Measurements from ENCODE around the gene C16orf92.

Gene C16orf92

GRCh38 chr16:30063893-30064728 lies 41.1 kb downstream of the C16orf92 start:
- peak overlapping the region; percentile 98 to 100 (median 99) for H3K27ac Mint-ChIP-seq
- no peaks in the 10 kb centered on the region for H3K9me3 Mint-ChIP-seq
- H3K36me3 Mint-ChIP-seq (ENCODE audit: low read depth) = peaks cover 21% of the 10 kb centered on the region
- peak overlapping the region; percentile 96 to 97 (median 97) for H3K4me3 Mint-ChIP-seq
- TF ChIP-seq CTCF (IDR thresholded peaks at IDR 0.05; ENCODE audit: unreplicated experiment in 3 of 3) = no peak
- no peaks in the 10 kb centered on the region for H3K27me3 Mint-ChIP-seq (ENCODE audit: low read depth)
- H3K4me1 Mint-ChIP-seq = peaks cover 41% of the 10 kb centered on the region

- Mint-ChIP-seq H3K4me3 (peak overlapping the region; percentile 96 to 97 (median 97)), H3K27ac (peak overlapping the region; percentile 98 to 100 (median 99)), H3K9me3 (no peaks in the 10 kb centered on the region), H3K4me1 (peaks cover 47% of the 10 kb centered on the region), H3K27me3 (ENCODE audit: low read depth) (no peaks in the 10 kb centered on the region), H3K36me3 (ENCODE audit: low read depth) (peaks cover 27% of the 10 kb centered on the region)
- TF ChIP-seq CTCF (IDR thresholded peaks at IDR 0.05; ENCODE audit: unreplicated experiment in 3 of 3) = no peak
These were observed 41.7 kb downstream of the C16orf92 start for GRCh38 chr16:30064729-30065101.

- H3K27ac Mint-ChIP-seq = peak within 1 kb of the TSS; percentile 98 to 100 (median 99)
These were observed 42.3 kb downstream of the C16orf92 start, which contains the start of gene ALDOA for GRCh38 chr16:30065102-30065942. ALDOA (plus strand) TSS chr16:30065760; CDS start chr16:30066898, 1,138 bp downstream.

GRCh38 chr16:30065943-30066760 lies 43.2 kb downstream of the C16orf92 start:
- peak overlapping the region; percentile 98 to 100 (median 99) for H3K27ac Mint-ChIP-seq
- H3K4me3 Mint-ChIP-seq = peak overlapping the region; percentile 96 to 97 (median 97)
- peaks cover 39% of the 10 kb centered on the region for H3K36me3 Mint-ChIP-seq (ENCODE audit: low read depth)
- H3K27me3 Mint-ChIP-seq (ENCODE audit: low read depth) = no peaks in the 10 kb centered on the region
- TF ChIP-seq CTCF (IDR thresholded peaks at IDR 0.05; ENCODE audit: unreplicated experiment in 3 of 3) = no peak
- H3K9me3 Mint-ChIP-seq = no peaks in the 10 kb centered on the region
- peaks cover 46% of the 10 kb centered on the region for H3K4me1 Mint-ChIP-seq

More at GRCh38 chr16:30065102-30065942, 42.3 kb downstream of the C16orf92 start, which contains the start of gene ALDOA:
- TF ChIP-seq CTCF (IDR thresholded peaks at IDR 0.05; ENCODE audit: unreplicated experiment in 3 of 3) = no peak
- Mint-ChIP-seq H3K36me3 (ENCODE audit: low read depth) (peaks cover 33% of the 10 kb centered on the region), H3K4me3 (peak within 1 kb of the TSS; percentile 96 to 97 (median 97)), H3K9me3 (no peaks in the 10 kb centered on the region), H3K4me1 (peaks cover 52% of the 10 kb centered on the region), H3K27me3 (ENCODE audit: low read depth) (no peaks in the 10 kb centered on the region)

- H3K27me3 Mint-ChIP-seq (ENCODE audit: low read depth) = no peaks in the 10 kb centered on the region
- peak overlapping the region; percentile 98 to 100 (median 99) for H3K27ac Mint-ChIP-seq
- no peak for TF ChIP-seq CTCF (IDR thresholded peaks at IDR 0.05; ENCODE audit: unreplicated experiment in 3 of 3)
- peaks cover 45% of the 10 kb centered on the region for H3K4me1 Mint-ChIP-seq
- H3K9me3 Mint-ChIP-seq = no peaks in the 10 kb centered on the region
- H3K36me3 Mint-ChIP-seq (ENCODE audit: low read depth) = peaks cover 47% of the 10 kb centered on the region
- peak overlapping the region; percentile 96 to 97 (median 97) for H3K4me3 Mint-ChIP-seq
These were observed 44.0 kb downstream of the C16orf92 start for GRCh38 chr16:30066761-30067583.
